NCI-H524 treated with DMSO at 0.1 percent for 48 hours (cell line): ENCODE data around the gene ALDH1A2.
A peak's percentile ranks its signal among the peaks of the same experiment; 100 is the strongest.
"Not testable (repeated sequence)": the region's sequence is repeated elsewhere in the genome, so short reads cannot be mapped to it uniquely, and the experiment has no call there.

Experiments
- DNase-seq: peaks from one replicate; lab custom pipeline; 2025; lab: John Stamatoyannopoulos, UW

The ALDH1A2 gene

DNA sequence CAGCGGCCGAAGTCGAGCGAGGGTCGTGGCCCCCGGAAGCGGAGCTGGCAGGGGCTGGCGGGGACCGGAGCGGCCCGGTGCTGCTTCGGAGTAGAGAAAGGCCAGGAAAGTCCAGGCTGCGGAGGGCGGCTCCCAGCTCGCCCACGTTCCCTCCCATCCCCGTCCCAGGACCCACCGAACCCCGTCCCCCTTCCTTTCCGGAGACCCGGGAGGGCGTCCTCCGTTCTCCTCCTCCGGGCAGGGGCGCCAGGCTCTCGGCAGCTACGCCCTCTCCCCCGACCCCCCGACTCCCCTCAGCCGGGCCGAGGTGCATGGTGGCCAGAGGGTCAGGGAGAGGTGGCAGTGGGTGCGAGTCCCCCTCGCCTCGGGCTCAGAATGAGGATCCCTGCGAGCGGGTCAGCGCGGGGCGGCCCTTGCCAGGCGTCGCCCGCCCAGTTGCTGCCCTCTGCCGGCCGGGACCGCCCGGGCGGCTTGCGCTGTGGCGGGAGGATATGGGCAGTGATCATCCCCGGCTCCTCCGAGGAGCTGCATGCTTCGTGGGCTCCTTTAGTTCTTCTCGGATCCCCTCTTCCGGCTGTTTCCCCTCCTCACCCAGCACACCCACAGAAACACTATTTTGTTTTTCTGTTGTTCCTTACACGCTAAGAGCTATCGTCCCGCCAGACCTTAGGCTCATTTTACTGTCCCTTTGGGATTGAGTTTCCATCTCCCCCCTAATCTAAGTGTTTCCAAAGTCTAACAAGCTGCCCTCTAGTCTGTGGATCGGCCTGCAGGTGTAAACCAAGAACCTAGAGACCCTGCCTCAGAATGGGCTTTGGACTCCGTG lies 744 bp upstream of the ALDH1A2 start:
- no peak for DNase-seq

DNA sequence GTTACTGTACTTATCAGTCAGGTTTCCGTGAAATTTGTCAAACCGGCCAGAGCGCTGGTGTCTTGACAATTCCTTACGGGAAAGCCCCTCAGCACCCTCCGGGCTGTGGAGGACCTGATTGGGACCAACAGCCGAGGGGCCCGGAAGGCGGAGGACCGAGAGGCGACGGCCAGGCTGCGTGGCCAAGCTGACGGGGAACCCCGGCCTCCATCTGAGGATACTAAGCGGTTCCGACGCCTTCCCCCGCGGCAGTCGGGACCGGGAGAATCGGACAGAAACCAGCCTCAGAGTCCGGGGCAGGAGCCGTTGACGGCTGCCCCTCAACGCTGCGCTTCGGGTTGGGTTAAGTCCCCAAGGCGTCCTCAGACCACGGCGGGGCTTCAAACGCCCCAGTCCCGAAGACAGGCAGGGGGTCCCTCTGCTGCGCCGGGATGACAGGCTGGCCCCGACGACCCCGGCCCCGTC lies 499 bp downstream of the ALDH1A2 start:
- DNase-seq: no peak

DNA sequence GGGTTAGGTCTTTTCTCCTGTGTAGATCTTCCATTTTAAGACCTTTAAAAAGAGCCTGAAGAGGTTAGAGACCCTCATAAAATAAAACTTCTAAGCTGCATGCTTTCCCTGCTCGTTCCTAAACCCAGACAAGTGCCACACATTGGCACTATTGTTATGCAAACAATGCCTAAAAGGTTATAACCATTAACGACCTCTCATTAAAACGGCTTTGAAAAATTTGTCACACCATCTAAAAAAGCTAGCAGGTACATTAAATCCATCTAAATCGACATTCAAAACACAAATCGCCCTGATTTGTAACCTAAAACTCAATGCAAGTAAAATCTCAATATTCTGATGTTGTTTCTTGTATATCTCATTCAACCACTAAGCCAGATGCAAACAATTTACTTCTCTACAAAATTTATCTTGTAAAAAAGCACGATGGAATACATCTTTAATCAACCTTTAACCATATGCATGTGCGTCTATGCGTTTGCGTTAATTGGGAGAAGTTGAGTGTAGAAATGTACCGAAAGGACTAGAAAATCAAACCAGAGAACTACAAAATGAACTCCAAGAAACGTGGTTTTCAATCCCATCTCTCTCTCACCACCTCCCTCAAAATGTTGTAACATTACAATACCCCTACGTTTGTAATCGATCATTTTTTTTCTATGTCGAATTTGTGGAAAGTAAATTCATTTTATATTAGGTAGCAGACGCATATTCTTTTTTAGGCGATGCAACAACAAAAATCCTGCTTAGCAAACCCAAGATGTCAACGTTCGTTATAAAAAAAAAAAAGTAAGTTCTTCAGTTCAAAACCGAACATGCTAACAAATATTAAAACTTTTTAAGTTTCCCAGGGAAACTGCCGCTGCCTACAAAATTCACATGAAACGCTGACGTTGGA lies 1.2 kb downstream of the ALDH1A2 start:
- DNase-seq: no peak

DNA sequence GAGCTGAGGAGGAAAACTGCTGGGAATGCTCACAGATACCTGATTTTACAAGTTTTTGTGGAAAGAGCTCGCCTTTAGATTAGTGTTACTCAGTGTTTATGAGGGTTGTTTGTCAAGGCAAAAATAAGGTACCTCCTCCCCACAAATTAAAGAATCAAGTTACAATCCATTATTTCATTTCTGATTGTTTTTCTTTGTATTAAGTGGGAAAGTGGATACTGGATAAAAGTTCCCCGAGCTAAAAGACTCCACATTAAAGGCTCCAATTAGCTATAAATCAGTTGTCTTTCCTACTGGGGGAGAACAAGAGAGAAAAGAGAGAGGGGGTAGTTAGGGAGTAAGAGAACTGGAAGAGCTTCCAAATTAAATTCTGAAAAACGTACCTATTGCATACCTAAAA lies 1.9 kb downstream of the ALDH1A2 start:
- no peak for DNase-seq

DNA sequence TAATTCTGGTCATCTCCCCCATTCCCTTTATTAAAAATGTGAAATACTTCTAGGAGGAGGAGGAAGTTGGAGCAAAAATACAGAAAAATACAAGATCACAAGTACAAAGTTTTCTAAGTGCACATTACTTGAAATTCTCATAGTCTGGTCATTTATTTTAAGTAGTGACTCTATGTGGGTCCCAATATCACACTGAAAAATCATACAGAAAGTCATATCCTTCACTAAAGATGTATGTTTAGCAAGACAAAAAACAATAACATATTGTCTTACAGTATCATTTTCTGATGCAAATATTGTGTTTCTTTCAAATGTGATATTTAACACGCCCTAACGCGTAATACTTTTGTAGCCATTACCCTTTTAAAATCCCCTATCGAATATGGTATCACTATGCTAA lies 2.5 kb downstream of the ALDH1A2 start:
- no peak for DNase-seq

DNA sequence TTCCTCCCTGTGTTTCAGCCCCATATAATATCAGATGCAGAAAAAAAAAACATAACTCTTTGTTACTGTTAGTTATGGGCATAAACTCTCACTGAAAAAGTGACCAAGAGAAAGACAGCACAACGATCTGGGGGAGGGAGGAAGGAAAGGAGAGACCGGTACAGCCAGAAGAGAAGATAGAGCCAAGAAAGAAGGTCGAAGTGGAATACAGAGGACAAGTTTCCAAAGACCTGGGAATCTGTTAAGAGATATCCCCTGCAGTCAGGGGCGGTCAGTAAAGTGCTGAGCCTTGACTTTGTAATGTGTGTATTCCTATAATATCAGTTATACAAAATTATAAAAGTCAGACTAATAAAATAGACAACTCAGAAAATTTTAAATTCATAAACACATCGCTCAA lies 3.3 kb downstream of the ALDH1A2 start:
- DNase-seq: no peak

DNA sequence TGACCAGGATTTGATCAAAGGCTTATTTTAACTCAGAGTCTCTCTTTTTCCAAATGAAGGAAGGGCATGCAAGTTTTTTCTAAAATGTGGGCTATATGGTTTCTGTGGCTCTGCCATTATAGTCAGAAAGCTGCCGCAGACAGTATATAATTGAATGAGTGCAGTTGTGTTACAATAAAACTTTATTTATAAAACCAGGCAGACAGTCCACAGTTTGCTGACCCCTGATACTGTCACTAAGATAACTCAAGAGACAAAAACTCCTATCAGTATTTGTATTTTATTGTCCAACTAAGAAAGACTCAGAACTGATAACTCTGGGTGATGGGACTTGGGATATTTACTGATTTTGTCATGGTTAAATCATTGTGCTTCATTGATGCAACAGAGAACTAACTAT lies 4.9 kb downstream of the ALDH1A2 start:
- no peak for DNase-seq

DNA sequence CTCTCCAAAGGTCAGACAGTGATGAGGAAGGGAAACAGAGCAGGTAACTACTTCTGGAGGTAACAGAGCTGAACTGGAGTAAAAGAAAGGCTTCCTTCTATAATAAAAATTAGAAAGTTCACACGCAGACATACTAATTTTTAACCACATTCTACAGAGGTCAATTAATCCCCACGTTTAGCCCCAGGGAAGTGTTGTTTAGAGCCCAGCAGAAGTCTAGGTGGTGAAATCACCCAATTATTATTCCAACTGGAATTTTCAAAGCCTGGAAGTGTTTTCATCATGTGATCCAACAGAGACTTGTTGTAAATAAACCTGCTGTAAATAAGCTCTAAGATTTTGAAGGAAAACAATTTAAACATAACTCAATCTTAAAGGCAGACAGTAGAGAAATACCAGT lies 6.8 kb downstream of the ALDH1A2 start:
- DNase-seq: no peak

DNA sequence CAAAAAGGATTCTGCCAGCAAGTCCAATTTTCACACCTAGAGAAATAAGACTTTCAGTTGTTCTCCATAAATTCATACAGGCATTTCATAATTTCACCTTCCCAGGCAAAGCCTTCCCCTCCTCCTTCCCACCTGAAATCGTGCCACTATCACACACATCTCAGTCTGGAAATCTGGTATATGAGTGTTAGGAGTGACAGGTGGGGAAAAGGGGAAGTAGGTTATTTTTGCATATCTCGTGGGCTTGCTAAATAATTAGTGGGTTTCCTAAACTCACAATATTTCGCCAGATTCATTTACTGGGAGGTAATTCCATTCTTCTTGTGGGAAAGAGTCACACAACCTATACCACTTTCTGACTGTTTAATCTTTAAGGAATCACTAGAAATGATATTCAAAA lies 7.4 kb downstream of the ALDH1A2 start:
- DNase-seq: no peak

DNA sequence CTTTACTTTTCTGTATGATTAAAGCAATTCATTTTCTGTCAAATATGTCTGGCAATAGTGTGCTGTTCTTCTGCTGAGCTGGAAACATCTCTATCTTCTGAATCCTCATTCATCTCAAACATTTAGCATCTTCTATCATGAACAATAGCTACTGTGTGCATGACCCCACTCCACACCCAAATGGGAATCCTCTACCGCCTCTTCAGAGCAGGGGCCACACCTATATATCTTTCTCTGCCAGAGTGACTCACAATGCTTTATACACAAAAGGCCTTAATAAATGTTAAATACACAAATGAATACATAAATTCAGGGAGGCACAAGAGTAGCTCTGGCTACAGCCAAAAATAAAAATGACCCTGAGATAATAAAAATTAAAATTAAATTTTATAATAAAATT lies 8.0 kb downstream of the ALDH1A2 start:
- no peak for DNase-seq

DNA sequence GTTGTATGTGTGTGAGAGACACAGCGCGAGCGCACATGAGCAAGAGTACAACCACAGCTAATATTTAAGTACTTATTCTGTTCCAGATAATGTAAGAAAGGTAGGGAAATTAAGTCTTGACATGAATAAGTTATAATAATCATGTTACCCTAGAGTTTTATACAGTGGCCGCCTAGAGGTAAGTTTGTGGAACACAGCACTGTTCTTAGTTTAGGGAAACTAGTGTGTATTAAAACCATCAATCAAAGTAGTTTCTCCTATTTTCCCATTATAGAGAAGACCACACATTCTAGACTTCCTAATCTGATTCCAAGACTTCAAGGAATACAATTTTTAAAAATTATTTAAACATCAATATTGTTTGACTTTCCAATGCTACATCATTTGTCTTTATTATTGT lies 9.5 kb downstream of the ALDH1A2 start:
- DNase-seq: no peak

DNA sequence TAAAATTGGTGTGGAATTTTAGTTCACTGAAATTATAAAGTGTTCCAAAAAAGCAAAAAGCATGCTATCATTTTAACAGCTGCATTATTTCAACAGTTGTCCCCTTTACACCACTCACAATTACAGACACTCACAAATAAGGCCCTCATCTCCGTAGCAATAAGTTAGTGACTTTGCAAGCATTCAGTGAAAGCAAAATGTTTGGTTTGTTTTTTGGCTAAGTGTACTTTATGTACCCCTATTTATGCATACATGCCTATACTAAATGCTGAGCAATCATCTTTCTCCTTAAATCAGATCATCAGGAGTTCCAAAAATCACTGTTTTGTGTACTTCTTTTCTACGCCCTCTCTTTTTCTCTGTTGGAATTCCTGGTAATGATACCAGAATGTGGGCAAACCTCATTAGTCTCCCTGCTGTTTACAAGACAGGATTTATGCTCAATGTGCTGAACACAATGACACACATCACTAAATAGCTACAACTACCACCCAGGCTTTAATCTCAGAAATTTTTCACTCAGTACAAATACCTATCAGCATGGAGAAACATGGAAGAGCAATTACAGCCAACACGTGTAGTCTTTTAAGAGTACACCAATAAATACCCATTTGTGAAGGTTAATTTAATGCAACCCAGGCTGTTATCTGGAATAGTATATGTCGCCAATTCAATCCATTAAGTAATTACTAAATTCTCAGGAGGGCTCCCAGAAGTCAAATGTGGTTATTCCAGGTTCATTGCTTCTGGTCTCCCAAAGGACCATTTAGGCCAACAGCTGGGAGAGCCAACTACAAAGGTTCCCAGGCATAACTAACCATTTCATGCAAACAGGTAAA lies 12.0 kb downstream of the ALDH1A2 start:
- no peak for DNase-seq

DNA sequence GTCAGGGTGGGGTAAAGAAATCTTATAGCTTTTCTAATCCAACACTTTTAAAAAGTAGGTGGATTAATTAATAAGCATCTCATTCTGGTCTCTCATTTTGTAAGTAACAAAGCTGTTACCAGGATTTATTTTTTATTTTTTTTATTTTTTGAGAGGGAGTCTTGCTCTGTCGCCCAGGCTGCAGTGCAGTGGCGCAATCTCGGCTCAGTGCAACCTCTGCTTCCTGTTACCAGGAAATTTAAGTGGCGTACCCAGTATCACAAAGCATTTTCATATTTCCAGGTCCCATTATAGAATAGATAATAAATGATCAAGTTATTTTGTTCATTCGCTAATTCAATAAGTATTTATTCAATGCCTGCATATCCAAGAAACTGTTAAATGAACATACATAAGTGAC lies 13.2 kb downstream of the ALDH1A2 start:
- DNase-seq: no peak

DNA sequence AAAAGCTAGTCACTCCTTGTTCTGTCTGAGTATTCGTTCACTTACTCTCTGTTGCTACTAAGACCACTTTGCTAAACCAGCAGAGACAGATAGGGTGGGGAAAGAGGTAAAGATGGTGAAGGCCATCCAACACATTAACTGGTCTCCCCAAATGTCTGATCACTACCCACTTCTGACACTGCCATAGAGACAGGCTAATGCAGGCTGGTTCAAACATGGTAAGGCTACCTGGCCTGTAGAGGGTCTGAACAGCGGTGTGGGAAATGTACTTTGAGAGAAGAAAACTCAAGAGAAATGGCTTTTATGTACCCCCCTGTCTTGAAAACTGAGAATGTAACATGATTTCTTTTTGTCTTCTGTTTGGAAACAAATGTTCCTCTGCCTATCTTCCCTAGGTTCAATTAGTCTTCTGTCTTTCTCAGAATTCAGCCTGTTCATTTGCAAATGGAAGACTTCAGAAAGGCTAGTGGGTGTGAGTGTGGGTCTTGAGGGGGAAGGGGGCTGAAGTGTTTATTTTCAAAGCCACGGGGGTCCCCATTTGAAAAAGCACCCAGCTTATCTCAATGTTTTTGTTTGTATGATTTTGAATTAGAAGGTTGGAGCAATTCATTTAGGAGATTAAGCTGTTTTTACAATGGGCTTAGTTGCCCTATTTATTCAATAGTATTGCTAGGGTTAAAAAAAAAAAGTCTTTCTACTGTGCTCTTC lies 15.8 kb downstream of the ALDH1A2 start:
- DNase-seq: no peak

DNA sequence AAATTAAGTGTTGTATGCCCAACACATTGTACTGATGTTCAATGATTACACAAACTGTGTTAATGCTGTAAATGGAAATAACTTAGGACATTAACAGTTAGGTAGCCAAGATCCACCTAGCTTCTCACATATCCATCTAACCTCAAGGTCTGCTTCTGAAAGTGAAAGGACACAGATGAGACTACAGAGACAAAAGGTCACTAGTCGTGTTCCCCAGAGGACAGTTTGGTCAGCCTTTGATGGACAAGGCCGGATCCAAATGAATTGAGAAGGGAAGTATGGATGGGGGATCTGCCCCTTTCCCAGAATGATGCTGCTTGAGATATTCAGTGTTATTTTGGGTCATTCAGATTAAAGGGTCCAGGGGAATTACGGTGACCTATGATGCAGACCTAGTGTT lies 17.2 kb downstream of the ALDH1A2 start:
- DNase-seq: no peak

DNA sequence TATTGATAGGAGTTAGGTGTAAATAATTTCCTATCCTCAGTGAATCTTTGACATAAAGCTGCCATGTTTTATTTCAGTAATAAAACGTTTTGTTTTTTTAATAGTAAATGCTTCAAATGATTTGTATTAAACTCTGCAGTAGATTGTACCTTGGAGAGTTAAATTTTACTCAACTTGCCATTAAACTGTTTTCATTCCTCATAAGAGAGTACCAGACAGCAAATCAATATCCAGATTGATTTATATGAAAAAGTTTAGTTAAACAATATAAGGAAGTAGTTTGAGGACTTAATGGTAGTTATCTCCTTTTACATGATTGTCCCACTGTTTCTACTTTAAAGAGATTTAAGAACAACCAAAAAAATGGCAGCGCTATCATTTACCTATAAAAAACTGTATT lies 18.4 kb downstream of the ALDH1A2 start:
- no peak for DNase-seq

DNA sequence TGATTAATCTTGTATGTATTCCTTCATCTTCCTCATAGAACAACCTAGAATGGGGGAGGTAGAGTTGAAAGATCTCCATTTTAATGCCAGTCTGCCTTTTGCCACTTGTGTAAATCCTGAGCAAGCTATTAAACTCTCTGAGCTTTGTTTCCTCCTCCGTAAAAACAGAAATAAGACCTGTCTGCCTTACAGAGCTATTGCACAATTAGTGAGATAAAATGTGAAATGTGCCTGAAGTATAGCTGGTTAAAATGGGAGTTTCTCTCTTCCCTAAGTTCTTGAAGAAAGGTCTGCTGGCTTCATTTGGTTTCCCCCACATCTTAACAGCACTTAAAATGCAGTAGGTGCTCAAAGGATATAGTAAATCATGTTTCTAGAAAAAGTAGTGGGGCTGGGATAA lies 19.0 kb downstream of the ALDH1A2 start:
- DNase-seq: no peak

DNA sequence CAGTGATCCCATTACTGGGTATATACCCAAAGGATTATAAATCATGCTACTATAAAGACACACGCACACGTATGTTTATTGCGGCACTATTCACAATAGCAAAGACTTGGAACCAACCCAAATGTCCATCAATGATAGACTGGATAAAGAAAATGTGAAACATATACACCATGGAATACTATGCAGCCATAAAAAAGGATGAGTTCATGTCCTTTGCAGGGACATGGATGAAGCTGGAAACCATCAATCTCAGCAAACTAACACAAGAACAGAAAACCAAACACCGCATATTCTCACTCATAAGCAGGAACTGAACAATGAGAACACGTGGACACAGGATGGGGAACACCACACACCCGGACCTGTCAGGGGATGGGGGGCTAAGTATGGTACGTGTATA lies 20.1 kb downstream of the ALDH1A2 start:
- DNase-seq: not testable (repeated sequence)

DNA sequence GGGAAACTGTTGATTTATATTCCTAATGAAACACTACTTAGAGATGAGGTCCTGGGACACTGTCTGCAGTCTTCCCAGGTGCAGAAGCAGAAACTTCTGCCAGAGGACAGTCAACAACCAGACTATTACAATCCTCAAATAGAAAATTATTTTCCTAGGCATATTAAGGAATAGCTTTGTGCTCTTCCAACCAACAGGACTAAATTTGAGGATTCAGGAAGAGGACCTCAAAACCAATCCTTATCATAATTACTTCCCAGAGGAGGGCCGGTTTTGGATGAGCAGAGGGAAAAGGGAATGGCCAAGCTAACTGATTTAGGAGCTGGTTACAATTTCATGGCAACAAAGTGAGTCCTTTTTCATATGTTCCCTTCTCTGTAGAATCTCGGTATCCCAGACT lies 21.0 kb downstream of the ALDH1A2 start:
- no peak for DNase-seq

DNA sequence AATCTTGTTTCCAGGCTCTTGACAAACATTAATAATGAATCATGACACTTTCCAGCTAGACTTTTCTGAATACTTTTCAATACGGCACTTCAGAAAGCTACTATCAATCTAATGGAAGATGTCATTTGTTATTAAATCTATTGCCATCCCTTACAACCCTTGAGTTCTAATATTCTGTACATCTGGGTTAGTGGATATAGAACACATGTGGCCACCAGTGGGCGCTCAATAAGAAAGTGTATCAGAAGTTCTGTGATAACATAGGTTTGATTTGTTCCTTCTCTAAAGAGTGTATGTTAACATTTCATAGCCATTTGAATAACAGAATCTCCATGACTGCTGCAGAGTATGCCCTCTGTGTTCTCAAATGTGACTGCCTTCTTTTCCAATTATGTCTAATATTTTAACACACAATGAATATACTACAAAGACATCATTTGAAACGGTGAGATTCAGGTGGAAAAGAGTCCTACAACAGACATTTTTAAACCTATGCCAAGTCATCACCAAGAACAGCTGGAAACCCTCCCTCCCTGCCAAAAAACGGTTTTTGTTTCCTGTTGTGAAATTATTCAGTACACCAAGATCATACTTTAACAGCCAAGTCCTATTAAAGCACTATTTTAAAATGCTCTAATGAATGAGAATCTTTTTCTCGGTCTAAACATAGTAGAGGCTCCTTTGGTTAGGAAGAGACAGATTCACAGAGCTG lies 22.2 kb downstream of the ALDH1A2 start:
- peak; percentile 20 for DNase-seq

DNA sequence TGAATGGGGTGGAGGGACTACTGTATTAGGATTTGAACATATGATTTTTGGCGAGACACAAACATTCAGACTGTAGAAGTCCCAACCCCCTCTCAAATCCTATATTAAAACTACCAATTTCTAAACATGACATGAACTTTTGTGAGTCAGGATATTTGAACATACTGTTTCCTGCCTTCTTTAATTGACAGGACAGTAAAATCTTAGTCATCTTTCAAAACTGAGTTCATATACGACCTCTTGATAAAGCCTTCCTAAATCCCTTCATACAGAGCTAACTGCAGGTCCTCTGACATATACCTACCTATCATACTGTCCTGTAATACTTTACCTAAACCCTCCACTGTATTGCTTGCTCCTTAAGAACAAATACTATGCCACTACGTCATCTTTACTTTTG lies 23.5 kb downstream of the ALDH1A2 start:
- no peak for DNase-seq
